CD4-positive, alpha-beta T cell treated with Interferon gamma for 1 hour (primary cell): ENCODE measurements around the gene SF3A2.

Source experiments
- DNase-seq: peaks from one replicate; pipeline ENCODE4 v3.0.0-alpha.2; 2020

The SF3A2 gene

GRCh38 chr19:2227415-2228156 is 9.0 kb upstream of the SF3A2 start:
- DNase-seq: peak; percentile 53

GRCh38 chr19:2228157-2229030 is 8.2 kb upstream of the SF3A2 start:
- DNase-seq: no peak

GRCh38 chr19:2229103-2230032 is 7.3 kb upstream of the SF3A2 start:
- DNase-seq: no peak

GRCh38 chr19:2230033-2230531 is 6.5 kb upstream of the SF3A2 start:
- no peak for DNase-seq

- DNase-seq: no peak
Observed at GRCh38 chr19:2230807-2231533, 5.7 kb upstream of the SF3A2 start.

GRCh38 chr19:2231621-2232221 is 4.9 kb upstream of the SF3A2 start:
- DNase-seq: no peak

- no peak for DNase-seq
Observed at GRCh38 chr19:2232286-2233151, 4.1 kb upstream of the SF3A2 start.

- no peak for DNase-seq
Observed at GRCh38 chr19:2233601-2234280, 2.9 kb upstream of the SF3A2 start.

GRCh38 chr19:2234996-2235380 is 1.6 kb upstream of the SF3A2 start:
- DNase-seq: no peak

- DNase-seq: no peak
Observed at GRCh38 chr19:2235381-2236063, 1.1 kb upstream of the SF3A2 start.

- no peak for DNase-seq
Observed at GRCh38 chr19:2236064-2236313, 635 bp upstream of the SF3A2 start.

- DNase-seq: no peak
Observed at GRCh38 chr19:2237051-2237868, 636 bp downstream of the SF3A2 start.

- no peak for DNase-seq
Observed at GRCh38 chr19:2237869-2238153, 1.2 kb downstream of the SF3A2 start.

- DNase-seq: no peak
Observed at GRCh38 chr19:2239173-2239572, 2.5 kb downstream of the SF3A2 start.

GRCh38 chr19:2239771-2240770 is 3.4 kb downstream of the SF3A2 start:
- DNase-seq: peak; percentile 21

GRCh38 chr19:2240881-2241760 is 4.5 kb downstream of the SF3A2 start:
- no peak for DNase-seq

- DNase-seq: no peak
Observed at GRCh38 chr19:2242092-2242537, 5.5 kb downstream of the SF3A2 start.
